HEK293 (cell line): Measurements from ENCODE around the gene DSCAML1.
"Not testable (repeated sequence)": the region's sequence is repeated elsewhere in the genome, so short reads cannot be mapped to it uniquely, and the experiment has no call there.

Experiments
- CTCF ChIA-PET: fragments of 350-600 bp; formaldehyde crosslinking; extraction: SDS; loops from one replicate; lab custom pipeline; 2021; ENCODE audit warnings: antibody characterized with exemption; lab: Yijun Ruan, JAX
- POLR2A ChIA-PET: fragments of 300-600 bp; formaldehyde crosslinking; extraction: SDS; loops from one replicate; lab custom pipeline; 2020; ENCODE audit warnings: antibody characterized with exemption, inconsistent platforms; lab: Yijun Ruan, JAX
- H3K27ac ChIP-seq: fragments of 200-500 bp; sonication (Bioruptor generic); 2 replicates; pipeline ENCODE4 v1.5.1; 2014; ENCODE audit warnings: low read depth, low read length, control low read depth, inconsistent platforms; ENCODE audit errors: extremely low read depth
- H3K36me3 ChIP-seq, 2 experiments: fragments of 200-500 bp in 1 of 2; sonication (Bioruptor generic) in 1 of 2; 1 replicate in 1 of 2; 2 replicates in 1 of 2; pipeline ENCODE4 v1.5.1; 2014 to 2017; ENCODE audit warnings: inconsistent platforms in 2 of 2, low read length in 2 of 2; ENCODE audit not compliant: control insufficient read depth in 2 of 2, insufficient read depth in 1 of 2
- H3K4me1 ChIP-seq: fragments of 200-500 bp; sonication (Bioruptor generic); 2 replicates; pipeline ENCODE4 v1.5.1; 2014; ENCODE audit warnings: mild to moderate bottlenecking, low read length, inconsistent platforms; ENCODE audit not compliant: control insufficient read depth, insufficient read depth
- H3K4me3 ChIP-seq: 2 replicates; pipeline ENCODE4 v1.5.1; 2011; ENCODE audit warnings: low read depth, mild to moderate bottlenecking, control low read depth, low read length, moderate library complexity
- H3K9me3 ChIP-seq: fragments of 200-500 bp; sonication (Bioruptor generic); 2 replicates; pipeline ENCODE4 v1.5.1; 2014; ENCODE audit warnings: low read depth, low read length, inconsistent platforms; ENCODE audit not compliant: control insufficient read depth, insufficient read depth
- BCL6B ChIP-seq: fragments of 450-650 bp; formaldehyde crosslinking; IDR thresholded peaks from 2 replicates; pipeline ENCODE4 v1.5.1; 2017; ENCODE audit warnings: missing biosample characterization, missing genetic modification characterization
- HOXC10 ChIP-seq: sonication (generic); formaldehyde crosslinking; IDR thresholded peaks from 2 replicates; pipeline ENCODE4 v1.8.1; 2023; ENCODE audit warnings: mild to moderate bottlenecking, missing genetic modification reagents
- PBX3 ChIP-seq: sonication (generic); formaldehyde crosslinking; IDR thresholded peaks from 2 replicates; pipeline ENCODE4 v1.8.1; 2022; ENCODE audit warnings: mild to moderate bottlenecking, moderate library complexity, missing genetic modification reagents
- ZNF112 ChIP-seq: fragments of 450-650 bp; formaldehyde crosslinking; IDR thresholded peaks from 2 replicates; pipeline ENCODE4 v1.5.0; 2017; ENCODE audit warnings: missing biosample characterization, missing genetic modification characterization
- ZNF624 ChIP-seq: fragments of 450-650 bp; formaldehyde crosslinking; IDR thresholded peaks from 2 replicates; pipeline ENCODE4 v1.5.1; 2017; ENCODE audit warnings: missing biosample characterization, missing genetic modification characterization
- ZNF658 ChIP-seq: fragments of 450-650 bp; formaldehyde crosslinking; IDR thresholded peaks from 2 replicates; pipeline ENCODE4; 2016; ENCODE audit warnings: missing biosample characterization, missing genetic modification characterization
- ZSCAN18 ChIP-seq: fragments of 450-650 bp; formaldehyde crosslinking; IDR thresholded peaks from 2 replicates; pipeline ENCODE4 v1.5.1; 2016; ENCODE audit warnings: missing biosample characterization, missing genetic modification characterization
- ZSCAN4 ChIP-seq: fragments of 450-650 bp; formaldehyde crosslinking; IDR thresholded peaks from 2 replicates; pipeline ENCODE4 v1.5.1; 2017; ENCODE audit warnings: missing biosample characterization, missing genetic modification characterization
- TF ChIP-seq, protein P1 (sequence below): fragments of 450-650 bp; formaldehyde crosslinking; IDR thresholded peaks from 2 replicates; pipeline ENCODE4 v1.5.1; 2016; ENCODE audit warnings: missing biosample characterization, missing genetic modification characterization

The DSCAML1 gene

GRCh38 chr11:117814766-117815261, 17.8 kb upstream of the DSCAML1 start (continued):
- TF ChIP-seq, protein P1, sequence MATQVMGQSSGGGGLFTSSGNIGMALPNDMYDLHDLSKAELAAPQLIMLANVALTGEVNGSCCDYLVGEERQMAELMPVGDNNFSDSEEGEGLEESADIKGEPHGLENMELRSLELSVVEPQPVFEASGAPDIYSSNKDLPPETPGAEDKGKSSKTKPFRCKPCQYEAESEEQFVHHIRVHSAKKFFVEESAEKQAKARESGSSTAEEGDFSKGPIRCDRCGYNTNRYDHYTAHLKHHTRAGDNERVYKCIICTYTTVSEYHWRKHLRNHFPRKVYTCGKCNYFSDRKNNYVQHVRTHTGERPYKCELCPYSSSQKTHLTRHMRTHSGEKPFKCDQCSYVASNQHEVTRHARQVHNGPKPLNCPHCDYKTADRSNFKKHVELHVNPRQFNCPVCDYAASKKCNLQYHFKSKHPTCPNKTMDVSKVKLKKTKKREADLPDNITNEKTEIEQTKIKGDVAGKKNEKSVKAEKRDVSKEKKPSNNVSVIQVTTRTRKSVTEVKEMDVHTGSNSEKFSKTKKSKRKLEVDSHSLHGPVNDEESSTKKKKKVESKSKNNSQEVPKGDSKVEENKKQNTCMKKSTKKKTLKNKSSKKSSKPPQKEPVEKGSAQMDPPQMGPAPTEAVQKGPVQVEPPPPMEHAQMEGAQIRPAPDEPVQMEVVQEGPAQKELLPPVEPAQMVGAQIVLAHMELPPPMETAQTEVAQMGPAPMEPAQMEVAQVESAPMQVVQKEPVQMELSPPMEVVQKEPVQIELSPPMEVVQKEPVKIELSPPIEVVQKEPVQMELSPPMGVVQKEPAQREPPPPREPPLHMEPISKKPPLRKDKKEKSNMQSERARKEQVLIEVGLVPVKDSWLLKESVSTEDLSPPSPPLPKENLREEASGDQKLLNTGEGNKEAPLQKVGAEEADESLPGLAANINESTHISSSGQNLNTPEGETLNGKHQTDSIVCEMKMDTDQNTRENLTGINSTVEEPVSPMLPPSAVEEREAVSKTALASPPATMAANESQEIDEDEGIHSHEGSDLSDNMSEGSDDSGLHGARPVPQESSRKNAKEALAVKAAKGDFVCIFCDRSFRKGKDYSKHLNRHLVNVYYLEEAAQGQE (tag by site-specific recombination) = no peak
- TF ChIP-seq PBX3 (CRISPR knock-in tag) = no peak

GRCh38 chr11:117814204-117814765, 17.3 kb upstream of the DSCAML1 start:
- peaks cover 3% of the 10 kb centered on the region; the same call in 1 of the 2 replicates for H3K4me1 ChIP-seq
- H3K9me3 ChIP-seq = no peaks in the 10 kb centered on the region
- no peaks in the 10 kb centered on the region for H3K36me3 ChIP-seq
- H3K4me3 ChIP-seq = no peak overlapping the region
- TF ChIP-seq ZNF658 (tag by site-specific recombination) (no peak), ZNF624 (no peak), BCL6B (tag by site-specific recombination) (no peak), ZSCAN18 (no peak), HOXC10 (CRISPR knock-in tag) (no peak), ZNF112 (tag by site-specific recombination) (no peak)
- POLR2A ChIA-PET = no interaction called here
- no peak overlapping the region for H3K27ac ChIP-seq
- CTCF ChIA-PET = interaction anchor here (0.6 to 10.1 kb wide), 6 partner anchors 12 to 388 kb away, joined by 3 to 223 read pairs (median 44); no protein-coding TSS in a partner anchor

GRCh38 chr11:117810056-117810451, 13.0 kb upstream of the DSCAML1 start:
- H3K27ac ChIP-seq, H3K9me3 ChIP-seq, H3K36me3 ChIP-seq, H3K4me1 ChIP-seq, H3K4me3 ChIP-seq, POLR2A ChIA-PET: not testable (repeated sequence)
- CTCF ChIA-PET = interaction anchor here (0.6 to 6.3 kb wide), 10 partner anchors 7 to 400 kb away, joined by 3 to 131 read pairs (median 5); no protein-coding TSS in a partner anchor
- TF ChIP-seq ZSCAN4 (tag by site-specific recombination) = 0 out of 2 replicates have a peak, but pooled peaks have one; percentile 4
